BLaER1 (cell line): ENCODE results near the gene SMIM29.

Experiments
- H3K27ac ChIP-seq: shearing (Covaris generic); formaldehyde crosslinking; 2 replicates; pipeline ENCODE4 v1.8.1; 2022
- H3K27me3 ChIP-seq: shearing (Covaris generic); formaldehyde crosslinking; 2 replicates; pipeline ENCODE4 v1.8.1; 2022
- H3K36me3 ChIP-seq: shearing (Covaris generic); formaldehyde crosslinking; 2 replicates; pipeline ENCODE4 v1.8.1; 2022
- H3K4me1 ChIP-seq: shearing (Covaris generic); formaldehyde crosslinking; 2 replicates; pipeline ENCODE4 v1.8.1; 2022
- H3K4me2 ChIP-seq: shearing (Covaris generic); formaldehyde crosslinking; 2 replicates; pipeline ENCODE4 v1.8.1; 2022
- H3K4me3 ChIP-seq: shearing (Covaris generic); formaldehyde crosslinking; 2 replicates; pipeline ENCODE4 v1.8.1; 2022
- H3K9ac ChIP-seq: shearing (Covaris generic); formaldehyde crosslinking; 2 replicates; pipeline ENCODE4 v1.8.1; 2022
- H3K9me3 ChIP-seq: shearing (Covaris generic); formaldehyde crosslinking; 2 replicates; pipeline ENCODE4 v1.8.1; 2022
- H4K20me1 ChIP-seq: shearing (Covaris generic); formaldehyde crosslinking; 2 replicates; pipeline ENCODE4 v1.8.1; 2022
- Cebpa-rat ChIP-seq: shearing (Covaris generic); IDR thresholded peaks from 2 replicates; pipeline ENCODE4 v1.8.1; 2022

SMIM29 gene

DNA sequence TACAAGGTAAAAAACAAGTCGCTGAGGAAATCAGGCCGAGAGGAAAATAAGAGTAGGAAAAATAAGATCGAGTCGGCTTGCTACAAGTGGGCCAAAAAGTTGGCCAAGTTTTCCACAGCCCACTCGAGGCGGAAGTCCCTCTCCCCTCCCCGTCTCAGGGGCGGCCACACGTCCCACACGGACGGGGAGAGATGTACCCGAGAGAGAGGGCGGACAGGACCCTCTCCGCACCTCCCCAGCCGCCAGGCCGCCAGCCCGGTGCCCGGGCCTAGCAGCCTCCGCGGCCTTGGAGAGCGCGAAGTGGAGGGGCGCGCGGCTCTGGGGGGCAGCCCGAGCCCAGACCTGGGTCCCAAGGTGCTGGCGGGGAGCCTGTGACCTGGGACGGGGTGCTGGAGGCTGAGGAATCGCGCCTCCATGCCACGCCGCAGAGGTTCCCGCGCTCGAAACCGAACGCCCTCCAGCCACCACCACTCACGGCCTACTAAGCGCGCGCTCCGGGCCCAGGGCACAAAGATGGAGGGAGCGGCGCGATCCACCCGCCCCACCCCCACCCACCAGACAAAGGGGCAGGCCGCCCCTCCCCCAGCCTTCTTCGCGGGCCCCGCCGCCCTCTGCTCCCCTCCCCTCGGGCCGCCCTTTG, 14.0 kb downstream of the SMIM29 start:
- no peaks in the 10 kb centered on the region for H3K9me3 ChIP-seq
- peaks cover 22% of the 10 kb centered on the region for H4K20me1 ChIP-seq
- H3K4me3 ChIP-seq: no peak overlapping the region
- peaks cover 34% of the 10 kb centered on the region for H3K4me1 ChIP-seq
- H3K9ac ChIP-seq: peak overlapping the region; percentile 9; the same call in 1 of the 2 replicates
- peaks cover 8% of the 10 kb centered on the region for H3K36me3 ChIP-seq
- no peaks in the 10 kb centered on the region for H3K27me3 ChIP-seq
- H3K27ac ChIP-seq: peak overlapping the region; percentile 100
- H3K4me2 ChIP-seq: peak overlapping the region; percentile 93
- no peak for TF ChIP-seq Cebpa-rat

DNA sequence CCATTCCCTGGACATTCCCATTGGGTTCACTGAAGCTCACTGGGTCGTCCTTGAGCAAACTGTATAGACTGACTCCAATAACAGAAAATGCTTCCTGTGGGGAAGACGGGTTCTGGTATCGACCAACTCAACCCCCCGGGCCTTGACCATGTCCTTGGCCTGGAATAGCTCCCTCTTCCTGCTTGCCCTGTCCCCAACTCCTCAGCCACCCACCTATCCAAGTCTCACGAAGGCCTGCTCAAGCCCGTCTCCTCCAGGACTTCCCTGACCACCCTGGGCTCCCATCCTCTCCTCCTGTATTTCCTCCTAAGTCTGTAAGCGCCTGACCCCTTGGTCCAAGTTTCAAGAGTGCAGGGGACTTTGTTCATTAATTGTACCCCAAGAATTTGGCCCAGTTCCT, 14.9 kb downstream of the SMIM29 start:
- H3K9me3 ChIP-seq: no peaks in the 10 kb centered on the region
- no peaks in the 10 kb centered on the region for H3K27me3 ChIP-seq
- no peaks in the 10 kb centered on the region for H3K36me3 ChIP-seq
- no peak overlapping the region for H3K9ac ChIP-seq
- TF ChIP-seq Cebpa-rat: no peak
- peaks cover 31% of the 10 kb centered on the region for H3K4me1 ChIP-seq
- no peak overlapping the region for H3K4me3 ChIP-seq
- no peak overlapping the region for H3K27ac ChIP-seq
- H3K4me2 ChIP-seq: no peak overlapping the region
- H4K20me1 ChIP-seq: peaks cover 13% of the 10 kb centered on the region

DNA sequence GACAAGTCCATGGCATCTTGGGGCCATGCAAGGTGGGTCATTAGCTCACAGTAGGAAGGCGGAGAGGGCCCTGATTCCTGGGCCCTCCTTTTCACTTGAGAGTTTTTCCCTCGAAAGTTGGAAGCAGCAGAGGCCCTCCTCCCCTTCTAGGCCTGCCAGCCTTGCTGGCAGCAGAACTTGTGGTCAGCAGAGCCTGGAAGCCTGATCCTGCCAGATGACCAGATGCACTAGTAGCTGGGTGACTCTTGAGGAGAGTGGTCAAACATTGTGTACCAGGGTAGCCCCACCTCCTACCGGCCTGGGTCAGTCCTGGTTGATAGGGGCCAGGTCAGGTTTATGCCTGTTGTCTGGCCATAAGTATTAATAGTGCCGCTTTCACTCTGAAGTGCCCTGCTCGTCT, 15.9 kb downstream of the SMIM29 start:
- no peak overlapping the region for H3K27ac ChIP-seq

DNA sequence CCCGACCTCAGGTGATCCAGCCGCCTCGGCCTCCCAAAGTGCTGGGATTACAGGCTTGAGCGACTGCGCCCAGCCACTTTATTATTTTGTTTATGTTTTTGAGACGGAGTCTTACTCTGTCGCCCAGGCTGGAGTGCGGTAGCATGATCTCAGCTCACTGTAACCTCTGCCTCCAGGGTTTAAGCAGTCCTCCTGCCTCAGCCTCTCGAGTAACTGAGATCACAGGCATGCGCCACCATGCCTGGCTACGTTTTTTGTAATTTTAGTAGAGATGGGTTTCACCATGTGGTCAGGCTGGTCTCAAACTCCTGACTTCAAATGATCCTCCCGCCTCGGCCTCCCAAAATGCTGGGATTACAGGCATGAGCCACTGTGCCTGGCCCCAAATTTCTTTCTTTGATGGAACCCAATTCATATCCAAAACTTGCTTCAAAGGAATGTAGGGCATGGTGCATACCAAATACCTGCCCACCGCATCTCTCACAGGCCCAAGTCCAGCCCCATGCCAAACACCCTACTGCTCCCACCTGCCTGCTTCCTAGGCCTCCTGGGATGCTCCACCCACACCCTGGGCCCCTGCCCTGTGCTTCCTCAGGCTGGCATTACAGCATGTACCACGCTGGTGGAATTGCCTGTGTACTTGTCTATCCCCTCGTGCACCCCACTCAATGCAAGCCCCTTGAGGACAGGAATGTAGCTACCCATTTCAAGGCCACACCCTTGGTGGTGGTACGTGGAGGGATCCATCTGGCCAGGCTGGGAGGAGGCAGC, 17.1 kb downstream of the SMIM29 start:
- no peak overlapping the region for H3K9ac ChIP-seq

More for the DNA sequence above, 15.9 kb downstream of the SMIM29 start:
- H3K4me2 ChIP-seq: no peak overlapping the region
- H4K20me1 ChIP-seq: peaks cover 3% of the 10 kb centered on the region; the same call in 1 of the 2 replicates
- no peak overlapping the region; the same call in 1 of the 2 replicates for H3K9ac ChIP-seq
- peaks cover 36% of the 10 kb centered on the region for H3K4me1 ChIP-seq
- no peaks in the 10 kb centered on the region for H3K27me3 ChIP-seq
- H3K36me3 ChIP-seq: no peaks in the 10 kb centered on the region
- no peak overlapping the region for H3K4me3 ChIP-seq
- no peaks in the 10 kb centered on the region for H3K9me3 ChIP-seq
- TF ChIP-seq Cebpa-rat: no peak

DNA sequence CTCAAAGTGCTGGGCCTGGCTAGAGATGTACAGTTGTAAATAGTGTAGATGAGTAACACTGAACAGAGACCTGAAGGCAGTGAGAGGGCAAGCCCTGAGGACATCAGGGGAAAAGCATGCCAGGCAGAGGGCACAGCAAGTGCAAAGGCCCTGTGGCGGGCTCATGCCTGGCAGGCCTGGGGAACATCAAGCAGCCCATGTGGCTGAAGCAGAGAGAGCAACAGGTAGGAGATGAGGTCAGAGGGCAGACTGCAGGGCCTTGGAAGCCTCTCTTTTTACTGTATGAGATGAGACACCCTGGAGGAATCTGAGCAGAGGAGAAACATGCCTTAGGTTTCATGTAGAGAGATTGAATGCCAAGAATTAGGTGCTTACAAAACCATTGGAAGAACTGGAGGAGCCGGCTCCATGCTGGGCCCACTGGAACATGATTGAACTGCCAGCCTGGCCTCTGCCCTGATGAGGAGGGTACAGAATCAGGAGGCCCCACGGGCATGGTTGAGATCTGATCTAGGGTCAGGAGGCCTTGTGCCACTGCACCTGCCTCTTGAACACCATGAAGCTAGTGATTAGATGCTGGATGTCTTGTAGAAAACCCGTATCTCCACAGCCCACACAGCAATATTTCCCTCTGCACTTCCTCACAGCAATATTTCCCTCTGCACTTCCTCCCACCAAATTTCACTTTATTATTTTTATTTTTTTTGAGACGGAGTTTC, 18.0 kb downstream of the SMIM29 start:
- no peaks in the 10 kb centered on the region for H3K9me3 ChIP-seq
- H3K4me2 ChIP-seq: no peak overlapping the region
- no peak overlapping the region for H3K9ac ChIP-seq
- no peaks in the 10 kb centered on the region for H4K20me1 ChIP-seq
- no peaks in the 10 kb centered on the region for H3K27me3 ChIP-seq
- TF ChIP-seq Cebpa-rat: no peak
- H3K36me3 ChIP-seq: no peaks in the 10 kb centered on the region
- H3K4me1 ChIP-seq: peaks cover 49% of the 10 kb centered on the region
- no peak overlapping the region for H3K4me3 ChIP-seq
- no peak overlapping the region for H3K27ac ChIP-seq

More for the DNA sequence above, 17.1 kb downstream of the SMIM29 start:
- H4K20me1 ChIP-seq: no peaks in the 10 kb centered on the region
- H3K36me3 ChIP-seq: no peaks in the 10 kb centered on the region
- TF ChIP-seq Cebpa-rat: no peak
- no peaks in the 10 kb centered on the region for H3K27me3 ChIP-seq
- no peaks in the 10 kb centered on the region for H3K9me3 ChIP-seq
- no peak overlapping the region for H3K4me2 ChIP-seq
- H3K27ac ChIP-seq: no peak overlapping the region
- H3K4me3 ChIP-seq: no peak overlapping the region
- peaks cover 48% of the 10 kb centered on the region for H3K4me1 ChIP-seq

DNA sequence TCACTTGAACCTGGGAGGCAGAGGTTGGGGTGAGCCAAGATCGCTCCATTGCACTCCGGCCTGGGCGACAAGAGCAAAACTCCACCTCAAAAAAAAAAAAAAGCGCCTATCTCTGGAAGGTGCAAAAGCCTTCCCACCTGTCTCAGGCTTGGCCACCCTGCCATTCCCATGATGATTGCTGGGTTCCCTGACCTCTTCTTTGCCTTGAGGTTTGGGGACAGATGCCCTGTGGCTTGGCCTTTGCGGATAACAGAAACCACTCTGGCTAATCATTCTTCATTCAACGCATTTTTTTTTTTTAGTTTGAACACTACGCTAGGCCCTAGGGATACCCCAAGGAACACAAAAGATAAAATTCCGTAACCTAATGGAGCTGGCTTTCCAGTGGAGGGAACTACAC, 18.9 kb downstream of the SMIM29 start:
- H3K4me3 ChIP-seq: no peak overlapping the region
- H4K20me1 ChIP-seq: no peaks in the 10 kb centered on the region
- no peak overlapping the region for H3K4me2 ChIP-seq
- peaks cover 49% of the 10 kb centered on the region for H3K4me1 ChIP-seq
- H3K36me3 ChIP-seq: no peaks in the 10 kb centered on the region
- TF ChIP-seq Cebpa-rat: no peak
- no peaks in the 10 kb centered on the region for H3K9me3 ChIP-seq
- H3K9ac ChIP-seq: no peak overlapping the region
- H3K27ac ChIP-seq: no peak overlapping the region
- no peaks in the 10 kb centered on the region for H3K27me3 ChIP-seq

DNA sequence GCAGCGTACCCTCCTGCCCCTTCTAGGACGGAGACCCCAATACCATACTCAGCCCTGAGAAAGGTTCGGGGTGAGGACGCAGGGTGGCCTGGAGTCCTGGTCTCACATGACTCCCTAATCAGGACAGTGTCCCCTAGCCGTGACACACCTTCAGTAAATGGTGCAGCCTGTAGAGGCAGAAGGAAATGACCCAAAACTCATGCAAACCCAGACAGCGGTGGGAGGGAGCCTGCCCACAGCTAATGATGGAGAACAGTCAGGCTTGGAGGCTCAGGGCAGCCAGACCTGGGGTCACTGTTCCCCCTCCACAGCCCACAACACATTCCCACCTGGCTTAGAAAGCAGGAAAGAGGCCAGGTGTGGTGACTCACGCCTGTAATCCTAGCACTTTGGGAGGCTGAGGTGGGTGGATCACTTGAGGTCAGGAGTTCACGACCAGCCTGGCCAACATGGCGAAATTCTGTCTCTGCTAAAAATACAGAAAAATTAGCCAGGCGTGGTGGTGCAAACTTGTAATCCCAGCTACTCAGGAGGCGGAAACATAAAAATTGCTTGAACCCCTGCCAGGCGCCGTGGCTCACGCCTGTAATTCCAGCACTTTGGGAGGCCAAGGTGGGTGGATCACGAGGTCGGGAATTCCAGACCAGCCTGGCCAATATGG, 20.9 kb downstream of the SMIM29 start:
- peak overlapping the region; percentile 69 for H3K27ac ChIP-seq
- peak overlapping the region; percentile 50 for H3K4me2 ChIP-seq

DNA sequence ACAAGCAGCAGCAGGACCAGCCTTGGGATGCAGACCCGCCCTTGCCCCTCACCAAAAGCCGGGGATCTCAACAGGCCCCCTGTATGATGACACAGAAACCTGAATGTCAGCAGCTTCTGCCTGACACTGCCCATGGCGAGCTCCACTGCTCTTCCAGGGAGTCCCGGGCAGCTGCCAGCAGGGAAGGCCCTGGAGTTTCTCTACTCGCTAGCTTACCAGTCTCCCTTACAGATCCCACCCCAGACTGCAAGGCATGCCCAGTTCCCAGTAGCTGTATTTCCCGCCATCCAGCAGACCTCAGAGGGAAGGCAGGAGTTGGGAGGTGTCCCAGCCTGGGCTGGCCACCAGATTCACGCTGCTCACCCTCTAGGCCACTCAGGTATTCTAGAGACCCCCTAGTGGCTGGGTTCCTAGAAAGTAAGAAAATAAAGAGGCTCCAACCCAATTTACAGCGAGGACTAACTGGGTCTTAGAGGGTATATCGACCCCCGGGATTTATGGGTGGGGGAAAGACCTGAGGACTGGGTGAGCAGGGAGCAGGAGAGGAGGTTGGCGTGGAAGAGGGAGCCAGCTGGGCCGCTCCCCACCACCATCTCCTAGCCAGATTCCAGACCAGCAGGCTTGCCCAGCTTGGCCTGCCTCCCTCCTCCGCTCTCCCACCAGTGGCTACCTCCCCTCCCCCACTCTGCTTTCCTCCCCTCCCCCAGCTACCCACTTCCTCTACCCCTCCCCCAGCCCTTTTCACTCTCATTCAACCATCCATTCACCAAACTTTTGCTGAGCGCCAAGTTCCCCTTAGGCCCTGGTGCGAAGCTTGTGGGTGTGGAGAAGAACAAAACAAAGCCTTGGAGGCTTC, 21.8 kb downstream of the SMIM29 start:
- peaks cover 52% of the 10 kb centered on the region for H3K4me1 ChIP-seq
- H4K20me1 ChIP-seq: no peaks in the 10 kb centered on the region
- H3K4me3 ChIP-seq: no peak overlapping the region
- no peaks in the 10 kb centered on the region for H3K27me3 ChIP-seq
- peak overlapping the region; percentile 50 for H3K4me2 ChIP-seq
- H3K9ac ChIP-seq: no peak overlapping the region; the same call in 1 of the 2 replicates
- H3K36me3 ChIP-seq: no peaks in the 10 kb centered on the region
- peak overlapping the region; percentile 69 for H3K27ac ChIP-seq
- TF ChIP-seq Cebpa-rat: no peak
- H3K9me3 ChIP-seq: no peaks in the 10 kb centered on the region

More for the DNA sequence above, 20.9 kb downstream of the SMIM29 start:
- TF ChIP-seq Cebpa-rat: no peak
- H3K9me3 ChIP-seq: no peaks in the 10 kb centered on the region
- H4K20me1 ChIP-seq: no peaks in the 10 kb centered on the region
- no peaks in the 10 kb centered on the region for H3K27me3 ChIP-seq
- H3K4me3 ChIP-seq: no peak overlapping the region
- H3K9ac ChIP-seq: no peak overlapping the region; the same call in 1 of the 2 replicates
- H3K36me3 ChIP-seq: no peaks in the 10 kb centered on the region
- peaks cover 59% of the 10 kb centered on the region for H3K4me1 ChIP-seq

DNA sequence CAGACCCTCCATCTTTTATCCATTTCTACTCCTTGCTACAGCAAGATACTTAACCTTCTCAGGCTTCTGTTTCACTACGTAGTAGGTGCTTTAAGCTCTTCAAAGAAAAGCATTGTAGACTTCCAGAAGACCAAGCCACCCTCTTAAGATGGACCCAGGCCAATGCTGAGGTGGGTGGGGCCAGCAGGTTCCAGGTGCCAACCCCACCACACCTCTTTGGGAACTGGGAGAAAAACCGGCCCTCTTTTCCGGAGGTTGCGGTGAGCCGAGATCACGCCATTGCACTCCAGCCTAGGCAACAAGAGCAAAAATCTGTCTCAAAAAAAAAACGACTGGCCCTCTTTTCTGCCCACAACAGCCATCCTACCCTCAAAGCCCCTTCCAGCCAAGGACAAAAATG, 22.7 kb downstream of the SMIM29 start:
- TF ChIP-seq Cebpa-rat: no peak
- Histone ChIP-seq H3K4me1 (peaks cover 51% of the 10 kb centered on the region), H3K27me3 (no peaks in the 10 kb centered on the region), H3K36me3 (no peaks in the 10 kb centered on the region), H3K27ac (peak overlapping the region; percentile 69; the same call in 1 of the 2 replicates), H3K4me3 (no peak overlapping the region), H4K20me1 (no peaks in the 10 kb centered on the region), H3K4me2 (peak overlapping the region; percentile 50; the same call in 1 of the 2 replicates), H3K9ac (no peak overlapping the region), H3K9me3 (no peaks in the 10 kb centered on the region)
